Large intestine (tissue), 3 donors: ENCODE results near the gene LZTR1. TPM values are rescaled to one million over a fixed set of nuclear protein-coding genes. Genes with fewer than 3 reads are reported as not detected.

ENCODE experiments used
- DNase-seq, 2 donors: peaks; one replicate each; pipeline versions ENCODE4 v3.0.0 to v3.0.0-alpha.2; 2013
- H3K27ac ChIP-seq: one replicate; pipeline ENCODE4 v1.5.1; 2013; ENCODE audit warnings: low read length
- H3K27me3 ChIP-seq: 2 replicates; pipeline ENCODE4 v1.6.1; 2013; ENCODE audit warnings: low read length; ENCODE audit not compliant: control insufficient read depth, insufficient read depth
- H3K36me3 ChIP-seq: 2 replicates; pipeline ENCODE4 v1.6.1; 2013; ENCODE audit warnings: low read length; ENCODE audit not compliant: control insufficient read depth, insufficient read depth
- H3K4me1 ChIP-seq: one replicate; pipeline ENCODE4 v1.6.1; 2013; ENCODE audit warnings: low read length; ENCODE audit not compliant: control insufficient read depth, insufficient read depth
- H3K4me3 ChIP-seq: one replicate; pipeline ENCODE4 v1.5.1; 2013; ENCODE audit warnings: low read length
- H3K9me3 ChIP-seq: one replicate; pipeline ENCODE4 v1.6.1; 2013; ENCODE audit warnings: mild to moderate bottlenecking, low read depth, low read length, moderate library complexity; ENCODE audit not compliant: control insufficient read depth
- WGBS: methylation state at CpG from one replicate; pipeline ENCODE4 v1.1.5; 2013; ENCODE audit warnings: low lambda C conversion rate; ENCODE audit not compliant: insufficient coverage; 5-methylcytosine and 5-hydroxymethylcytosine counted together
- polyA plus RNA-seq: library from polyadenylated mRNA; unstranded; fragments of 120-200 nt; gene quantifications from one replicate; pipeline ENCODE4 v1.2.1, GENCODE V29; 2013

Gene LZTR1
- polyA plus RNA-seq, 1 donor, result 39.0 TPM

GRCh38 chr22:20957683-20958431, 24.2 kb upstream of the LZTR1 start:
- Histone ChIP-seq H3K36me3 (peaks cover 3% of the 10 kb centered on the region), H3K9me3 (no peaks in the 10 kb centered on the region), H3K27me3 (peaks cover 5% of the 10 kb centered on the region), H3K4me3 (peak overlapping the region; percentile 92), H3K4me1 (peaks cover 46% of the 10 kb centered on the region), H3K27ac (peak overlapping the region; percentile 88)
- peak; percentile 67 to 79 for DNase-seq
- no CpG with 5 or more reads among the region's 32 CpGs for WGBS

- Histone ChIP-seq H3K36me3 (no peaks in the 10 kb centered on the region), H3K4me1 (peaks cover 33% of the 10 kb centered on the region), H3K4me3 (no peak overlapping the region), H3K9me3 (no peaks in the 10 kb centered on the region), H3K27ac (no peak overlapping the region), H3K27me3 (peaks cover 11% of the 10 kb centered on the region)
- 96% methylated on average over 5 of the region's 20 CpGs for WGBS
- no peak for DNase-seq
These were observed 22.3 kb upstream of the LZTR1 start for GRCh38 chr22:20959578-20960461.

GRCh38 chr22:20960609-20961008, 21.5 kb upstream of the LZTR1 start:
- WGBS, result no CpG with 5 or more reads among the region's 4 CpGs
- Histone ChIP-seq H3K36me3 (no peaks in the 10 kb centered on the region), H3K4me1 (peaks cover 26% of the 10 kb centered on the region), H3K9me3 (peaks cover 2% of the 10 kb centered on the region), H3K27me3 (peaks cover 14% of the 10 kb centered on the region), H3K27ac (no peak overlapping the region), H3K4me3 (no peak overlapping the region)
- no peak for DNase-seq

- no CpG with 5 or more reads among the region's 6 CpGs for WGBS
- no peaks in the 10 kb centered on the region for H3K36me3 ChIP-seq
- H3K4me1 ChIP-seq, result peaks cover 18% of the 10 kb centered on the region
- H3K4me3 ChIP-seq, result no peak overlapping the region
- DNase-seq, result no peak
- H3K27me3 ChIP-seq, result peaks cover 10% of the 10 kb centered on the region
- H3K9me3 ChIP-seq, result peaks cover 3% of the 10 kb centered on the region
- no peak overlapping the region for H3K27ac ChIP-seq
These were observed 19.6 kb upstream of the LZTR1 start for GRCh38 chr22:20962491-20962945.

- no CpG with 5 or more reads among the region's 7 CpGs for WGBS
- Histone ChIP-seq H3K4me3 (no peak overlapping the region), H3K36me3 (no peaks in the 10 kb centered on the region), H3K27me3 (peaks cover 10% of the 10 kb centered on the region), H3K4me1 (peaks cover 13% of the 10 kb centered on the region), H3K9me3 (peaks cover 3% of the 10 kb centered on the region), H3K27ac (no peak overlapping the region)
- DNase-seq, result no peak
These were observed 18.7 kb upstream of the LZTR1 start for GRCh38 chr22:20963201-20964052.

GRCh38 chr22:20964090-20964798, 17.9 kb upstream of the LZTR1 start:
- no peak for DNase-seq
- Histone ChIP-seq H3K4me3 (peak overlapping the region; percentile 37), H3K4me1 (peaks cover 12% of the 10 kb centered on the region), H3K9me3 (peaks cover 3% of the 10 kb centered on the region), H3K27ac (no peak overlapping the region), H3K27me3 (peaks cover 10% of the 10 kb centered on the region), H3K36me3 (no peaks in the 10 kb centered on the region)
- WGBS, result no CpG with 5 or more reads among the region's 6 CpGs

GRCh38 chr22:20964799-20965103, 17.3 kb upstream of the LZTR1 start:
- peak overlapping the region; percentile 37 for H3K4me3 ChIP-seq

GRCh38 chr22:20965104-20965887, 16.8 kb upstream of the LZTR1 start:
- H3K4me3 ChIP-seq, result peak overlapping the region; percentile 31
- peaks cover 12% of the 10 kb centered on the region for H3K4me1 ChIP-seq
- peaks cover 10% of the 10 kb centered on the region for H3K27me3 ChIP-seq
- no peaks in the 10 kb centered on the region for H3K36me3 ChIP-seq
- no peak for DNase-seq
- no CpG with 5 or more reads among the region's 65 CpGs for WGBS
- H3K27ac ChIP-seq, result no peak overlapping the region
- peaks cover 3% of the 10 kb centered on the region for H3K9me3 ChIP-seq

More at GRCh38 chr22:20964799-20965103, 17.3 kb upstream of the LZTR1 start:
- H3K9me3 ChIP-seq, result peaks cover 3% of the 10 kb centered on the region
- H3K36me3 ChIP-seq, result no peaks in the 10 kb centered on the region
- H3K4me1 ChIP-seq, result peaks cover 12% of the 10 kb centered on the region
- no peak overlapping the region for H3K27ac ChIP-seq
- H3K27me3 ChIP-seq, result peaks cover 10% of the 10 kb centered on the region
- DNase-seq, result no peak
- WGBS, result no CpG with 5 or more reads among the region's 28 CpGs
